ENCODE data around the gene NR4A2. TPM values are rescaled to one million over a fixed set of nuclear protein-coding genes. Genes with fewer than 3 reads are reported as not detected.

NR4A2 gene
- total and polyA plus RNA-seq, 2 donors from 2014 or later, result 2.4 to 3.1 TPM

GRCh38 chr2:156320486-156321098 is 11.9 kb downstream of the NR4A2 start:
- no peaks in the 10 kb centered on the region for H3K9me3 ChIP-seq (ENCODE audit: control insufficient read depth in 2 of 3, insufficient read depth in 1 of 3, low read length in 3 of 3)
- peak in 2 of 5 donors; percentile 57 to 78 for DNase-seq
- H3K9ac ChIP-seq (ENCODE audit: low read length in 3 of 3), result no peak overlapping the region
- H3K36me3 ChIP-seq (ENCODE audit: control insufficient read depth in 2 of 3, insufficient read depth in 3 of 3, low read length in 3 of 3), result no peaks in the 10 kb centered on the region
- no peak for TF ChIP-seq CTCF (IDR thresholded peaks at IDR 0.05; ENCODE audit: borderline replicate concordance, extremely low read depth, insufficient read depth)
- peaks cover 70% of the 10 kb centered on the region for H3K27me3 ChIP-seq (ENCODE audit: control insufficient read depth, insufficient read depth, low read length)
- H3K4me3 ChIP-seq (ENCODE audit: low read length in 3 of 3), result peak overlapping the region; percentile 7 to 66 (median 54)
- intact Hi-C loops (cut with DNase I), result no loop called here
- H3K27ac ChIP-seq (ENCODE audit: low read depth in 2 of 2, low read length in 2 of 2), result peak overlapping the region in 1 of 2 donors; percentile 8
- no peak for FAIRE-seq
- H3K4me1 ChIP-seq (ENCODE audit: control insufficient read depth in 2 of 3, insufficient read depth in 2 of 3, low read depth in 1 of 3, low read length in 3 of 3), result peaks cover 0 to 5% (median 3%) of the 10 kb centered on the region in 3 donors

DNA sequence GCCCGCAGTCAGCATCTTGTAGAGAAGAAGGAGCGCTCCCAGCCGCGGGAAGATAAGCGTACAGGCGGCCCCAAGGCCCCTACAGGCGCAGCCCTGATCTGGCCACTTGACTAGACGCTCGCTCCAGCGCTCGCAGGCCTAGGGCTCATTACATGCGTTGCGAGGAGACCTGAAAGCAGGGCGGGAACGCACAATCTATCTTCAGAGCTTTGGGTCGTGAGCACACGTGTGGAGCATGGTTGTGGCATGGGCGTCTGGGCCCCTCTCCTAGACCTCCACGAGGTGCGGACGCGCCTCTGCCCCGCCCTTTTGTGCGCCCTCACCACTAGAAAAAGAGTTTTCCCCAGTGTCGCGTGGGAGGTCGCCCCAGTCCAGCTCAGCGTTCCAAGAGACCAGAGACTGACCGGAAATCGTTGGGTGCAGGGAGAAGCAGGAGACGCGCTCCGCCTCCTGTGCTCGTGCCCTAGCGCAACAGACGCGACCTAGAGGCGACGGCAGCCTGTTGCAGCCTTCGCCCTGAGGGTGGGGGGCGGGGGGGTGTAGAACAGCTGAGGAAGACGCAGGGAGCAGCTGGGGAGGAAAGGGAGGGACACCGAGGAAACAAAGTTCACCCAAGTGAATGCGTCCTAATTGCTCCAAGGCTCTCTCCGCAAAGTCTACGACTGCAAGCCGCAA is 12.6 kb downstream of the NR4A2 start:
- Histone ChIP-seq H3K4me3 (ENCODE audit: low read length in 3 of 3) (peak overlapping the region; percentile 7 to 66 (median 54)), H3K9me3 (ENCODE audit: control insufficient read depth in 2 of 3, insufficient read depth in 1 of 3, low read length in 3 of 3) (no peaks in the 10 kb centered on the region), H3K9ac (ENCODE audit: low read length in 3 of 3) (no peak overlapping the region), H3K27me3 (ENCODE audit: control insufficient read depth, insufficient read depth, low read length) (peaks cover 64% of the 10 kb centered on the region), H3K4me1 (ENCODE audit: control insufficient read depth in 2 of 3, insufficient read depth in 2 of 3, low read depth in 1 of 3, low read length in 3 of 3) (peaks cover 0 to 5% (median 3%) of the 10 kb centered on the region in 3 donors), H3K36me3 (ENCODE audit: control insufficient read depth in 2 of 3, insufficient read depth in 3 of 3, low read length in 3 of 3) (no peaks in the 10 kb centered on the region), H3K27ac (ENCODE audit: low read depth in 2 of 2, low read length in 2 of 2) (peak overlapping the region in 1 of 2 donors; percentile 54)
- intact Hi-C loops (cut with DNase I), result no loop called here
- FAIRE-seq (no peak), DNase-seq (peak; percentile 53 to 83 (median 68))
- TF ChIP-seq CTCF (IDR thresholded peaks at IDR 0.05; ENCODE audit: borderline replicate concordance, extremely low read depth, insufficient read depth), result no peak

GRCh38 chr2:156317631-156318030 is 14.9 kb downstream of the NR4A2 start:
- no peak for FAIRE-seq
- Histone ChIP-seq H3K9me3 (ENCODE audit: control insufficient read depth in 2 of 3, insufficient read depth in 1 of 3, low read length in 3 of 3) (no peaks in the 10 kb centered on the region), H3K4me1 (ENCODE audit: control insufficient read depth in 2 of 3, insufficient read depth in 2 of 3, low read depth in 1 of 3, low read length in 3 of 3) (peaks cover 0 to 5% (median 3%) of the 10 kb centered on the region in 3 donors), H3K4me3 (ENCODE audit: low read length in 3 of 3) (no peak overlapping the region), H3K27ac (ENCODE audit: low read depth in 2 of 2, low read length in 2 of 2) (no peak overlapping the region), H3K9ac (ENCODE audit: low read length in 3 of 3) (no peak overlapping the region), H3K27me3 (ENCODE audit: control insufficient read depth, insufficient read depth, low read length) (peaks cover 45% of the 10 kb centered on the region), H3K36me3 (ENCODE audit: control insufficient read depth in 2 of 3, insufficient read depth in 3 of 3, low read length in 3 of 3) (no peaks in the 10 kb centered on the region)
- intact Hi-C loops (cut with DNase I), result no loop called here
- TF ChIP-seq CTCF (IDR thresholded peaks at IDR 0.05; ENCODE audit: borderline replicate concordance, extremely low read depth, insufficient read depth), result no peak
- DNase-seq, result no peak
